Lung (tissue), 16 donors: ENCODE results near the gene RNASE1. TPM values are rescaled to one million over a fixed set of nuclear protein-coding genes. Genes with fewer than 3 reads are reported as not detected.

Experiments used
- ATAC-seq: fragments of 200-7000 bp; cut with Tn5 transposase; one replicate; pipeline ENCODE4 v1.9.1; 2020; ENCODE audit warnings: moderate number of reproducible peaks; ENCODE audit not compliant: insufficient read depth, low FRiP score
- DNase-seq, 3 donors: peaks; one replicate each; pipeline ENCODE4 v3.0.0-alpha.2; 2013 to 2017
- H3K27ac ChIP-seq, 2 donors: one replicate each; pipeline ENCODE4 v1.5.1; 2013; ENCODE audit warnings: mild to moderate bottlenecking in 2 of 2, moderate library complexity in 2 of 2, control low read depth in 1 of 2, inconsistent platforms in 1 of 2, low read depth in 1 of 2, low read length in 1 of 2
- H3K27me3 ChIP-seq, 3 donors: one replicate each; pipeline ENCODE4 v1.5.1; 2013; ENCODE audit warnings: low read length in 2 of 3; ENCODE audit not compliant: control insufficient read depth in 3 of 3, insufficient read depth in 3 of 3
- H3K36me3 ChIP-seq, 4 donors: one replicate each; pipeline ENCODE4 v1.5.1; 2013; ENCODE audit warnings: low read length in 4 of 4, mild to moderate bottlenecking in 1 of 4, moderate library complexity in 1 of 4; ENCODE audit not compliant: control insufficient read depth in 4 of 4, insufficient read depth in 4 of 4
- H3K4me1 ChIP-seq, 5 donors: one replicate each; pipeline ENCODE4 v1.5.1; 2013; ENCODE audit warnings: low read length in 5 of 5, mild to moderate bottlenecking in 2 of 5, moderate library complexity in 1 of 5; ENCODE audit not compliant: control insufficient read depth in 5 of 5, insufficient read depth in 5 of 5
- H3K4me3 ChIP-seq: one replicate; pipeline ENCODE4 v1.5.1; 2013; ENCODE audit warnings: mild to moderate bottlenecking, control low read depth, moderate library complexity
- H3K9ac ChIP-seq, 2 donors: one replicate each; pipeline ENCODE4 v1.5.1; 2013; ENCODE audit warnings: low read length in 2 of 2, control low read depth in 1 of 2; ENCODE audit not compliant: insufficient read depth in 1 of 2
- H3K9me3 ChIP-seq, 4 donors: one replicate each; pipeline ENCODE4 v1.5.1; 2013; ENCODE audit warnings: low read length in 3 of 4, mild to moderate bottlenecking in 1 of 4, moderate library complexity in 1 of 4; ENCODE audit not compliant: control insufficient read depth in 4 of 4, insufficient read depth in 3 of 4
- WGBS, 2 donors: extraction: QIAGEN DNeasy Blood & Tissue Kit; methylation state at CpG; one replicate each; pipeline ENCODE4 v1.1.7; 2013; 5-methylcytosine and 5-hydroxymethylcytosine counted together
- long read RNA-seq, 5 donors: transcript quantifications; one replicate each; lab custom pipeline, GENCODE V29; 2026
- polyA plus RNA-seq, 2 donors: library from polyadenylated mRNA; stranded (reverse); fragments of 200-250 nt; gene quantifications; one replicate each; pipeline ENCODE4 v1.2.1, GENCODE V29; 2013
- total RNA-seq, 2 donors: library from RNA; depleted of rRNA in 1 of 2; stranded (reverse); fragments of >200 nt in 1 of 2; gene quantifications; one replicate each; pipeline ENCODE4 v1.2.1, GENCODE V29; 2014 to 2021
- TF ChIP-seq, protein P1 (sequence below): IDR thresholded peaks from 2 replicates; pipeline ENCODE4 v1.5.1; 2012; ENCODE audit warnings: mild to moderate bottlenecking; ENCODE audit errors: control extremely low read depth, extremely low read depth
- donor health status: control.
- donor health status: control.
- donor health status: Bipolar disorder and iron deficiency.
- donor health status: healthy.
- donor health status: DM: yes; HTN: yes; CAD: no.

RNASE1 gene
- total RNA-seq (100 to 1,000 TPM; 511 to 773 TPM), polyA plus RNA-seq (1,000 to 10,000 TPM; 1,226 to 1,326 TPM)
- long read RNA-seq, donor 1, transcript RNASE1-203 (3 exons, 769 nt), result minor isoform, 6 of 307 reads
- long read RNA-seq, donor 1, transcript RNASE1-201 (3 exons, 878 nt), result minor isoform, 9 of 307 reads
- long read RNA-seq, donor 1, transcript RNASE1-202 (2 exons, 1,348 nt), result major isoform, 292 of 307 reads
- long read RNA-seq, donor 1, partial matches to known transcripts, result 0 of 307 reads
- long read RNA-seq, donor 1, other reads (novel, unspliced or antisense), result 0 of 307 reads
- long read RNA-seq, donor 2, transcript RNASE1-202 (2 exons, 1,348 nt), result major isoform, 125 of 129 reads
- long read RNA-seq, donor 2, partial matches to known transcripts, result 0 of 129 reads
- long read RNA-seq, donor 2, other reads (novel, unspliced or antisense), result 0 of 129 reads
- long read RNA-seq, donor 3, transcript RNASE1-202 (2 exons, 1,348 nt), result major isoform, 188 of 195 reads
- long read RNA-seq, donor 3, partial matches to known transcripts, result 0 of 195 reads
- long read RNA-seq, donor 3, other reads (novel, unspliced or antisense), result 0 of 195 reads
- long read RNA-seq, donor 4, transcript RNASE1-202 (2 exons, 1,348 nt), result major isoform, 101 of 106 reads
- long read RNA-seq, donor 4, partial matches to known transcripts, result 0 of 106 reads
- long read RNA-seq, donor 4, other reads (novel, unspliced or antisense), result 0 of 106 reads
- long read RNA-seq, donor 5, transcript RNASE1-203 (3 exons, 769 nt), result minor isoform, 8 of 555 reads
- long read RNA-seq, donor 5, transcript RNASE1-201 (3 exons, 878 nt), result minor isoform, 8 of 555 reads
- long read RNA-seq, donor 5, transcript RNASE1-202 (2 exons, 1,348 nt), result major isoform, 340 of 555 reads
- long read RNA-seq, donor 5, partial matches to known transcripts, result 196 of 555 reads
- long read RNA-seq, donor 5, other reads (novel, unspliced or antisense), result 0 of 555 reads

DNA sequence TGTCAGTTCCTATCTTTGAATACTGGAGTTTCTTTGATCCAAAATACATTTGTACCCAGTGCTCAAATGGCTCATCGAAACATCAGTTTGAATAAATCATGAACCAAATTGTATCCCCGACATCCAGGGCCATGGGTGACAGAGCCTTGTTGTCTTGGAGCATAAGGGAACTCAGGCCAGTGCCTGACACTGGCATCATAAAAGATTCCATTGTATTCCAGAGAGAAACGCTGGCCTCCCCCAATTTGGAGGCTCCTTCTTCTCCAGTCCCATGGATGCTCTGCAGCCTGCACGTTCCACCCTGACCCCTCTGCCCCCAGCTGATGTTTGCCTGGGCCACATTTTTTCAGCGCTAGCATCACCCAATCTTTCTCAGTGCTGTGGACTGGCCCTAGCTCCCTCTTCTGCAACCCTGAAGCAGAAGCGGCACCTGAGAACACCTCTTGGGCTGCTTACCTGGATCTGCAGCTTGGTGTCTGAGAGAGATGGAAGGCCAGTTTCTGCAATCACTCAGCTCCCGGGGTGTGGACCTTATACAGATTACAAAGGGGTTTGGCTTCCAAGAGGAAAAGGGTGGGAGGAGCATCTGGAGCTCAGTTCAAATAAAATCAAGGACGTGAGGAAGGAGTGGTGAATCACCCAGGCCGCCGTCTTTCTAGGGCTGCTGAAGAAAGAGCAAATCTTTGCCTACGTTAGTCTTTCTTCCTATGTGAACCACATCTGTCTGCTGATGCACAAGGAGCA lies at the start of gene RNASE1:
Gene RNASE1 (minus strand): TSS at position 504 of the 744 bp plus-strand sequence. CDS start 776 bp downstream, outside the sequence.
- H3K4me3 ChIP-seq, result peak within 1 kb of the TSS; percentile 55
- H3K27ac ChIP-seq, result peak within 1 kb of the TSS; percentile 68 to 92
- peak within 1 kb of the TSS in 1 of 2 donors; percentile 11 for H3K9ac ChIP-seq
- H3K36me3 ChIP-seq, result no peaks in the 10 kb centered on the region
- DNase-seq, result peak in 1 of 3 donors; percentile 59
- TF ChIP-seq, protein P1, sequence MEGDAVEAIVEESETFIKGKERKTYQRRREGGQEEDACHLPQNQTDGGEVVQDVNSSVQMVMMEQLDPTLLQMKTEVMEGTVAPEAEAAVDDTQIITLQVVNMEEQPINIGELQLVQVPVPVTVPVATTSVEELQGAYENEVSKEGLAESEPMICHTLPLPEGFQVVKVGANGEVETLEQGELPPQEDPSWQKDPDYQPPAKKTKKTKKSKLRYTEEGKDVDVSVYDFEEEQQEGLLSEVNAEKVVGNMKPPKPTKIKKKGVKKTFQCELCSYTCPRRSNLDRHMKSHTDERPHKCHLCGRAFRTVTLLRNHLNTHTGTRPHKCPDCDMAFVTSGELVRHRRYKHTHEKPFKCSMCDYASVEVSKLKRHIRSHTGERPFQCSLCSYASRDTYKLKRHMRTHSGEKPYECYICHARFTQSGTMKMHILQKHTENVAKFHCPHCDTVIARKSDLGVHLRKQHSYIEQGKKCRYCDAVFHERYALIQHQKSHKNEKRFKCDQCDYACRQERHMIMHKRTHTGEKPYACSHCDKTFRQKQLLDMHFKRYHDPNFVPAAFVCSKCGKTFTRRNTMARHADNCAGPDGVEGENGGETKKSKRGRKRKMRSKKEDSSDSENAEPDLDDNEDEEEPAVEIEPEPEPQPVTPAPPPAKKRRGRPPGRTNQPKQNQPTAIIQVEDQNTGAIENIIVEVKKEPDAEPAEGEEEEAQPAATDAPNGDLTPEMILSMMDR, result no peak
- WGBS, 2 donors, result 40 to 73% methylated on average over 11 of the region's 11 CpGs
- ATAC-seq, result peak; percentile 61
- H3K27me3 ChIP-seq, result no peaks in the 10 kb centered on the region
- H3K4me1 ChIP-seq, result peaks cover 0 to 20% (median 11%) of the 10 kb centered on the region in 5 donors
- H3K9me3 ChIP-seq, result no peaks in the 10 kb centered on the region

DNA sequence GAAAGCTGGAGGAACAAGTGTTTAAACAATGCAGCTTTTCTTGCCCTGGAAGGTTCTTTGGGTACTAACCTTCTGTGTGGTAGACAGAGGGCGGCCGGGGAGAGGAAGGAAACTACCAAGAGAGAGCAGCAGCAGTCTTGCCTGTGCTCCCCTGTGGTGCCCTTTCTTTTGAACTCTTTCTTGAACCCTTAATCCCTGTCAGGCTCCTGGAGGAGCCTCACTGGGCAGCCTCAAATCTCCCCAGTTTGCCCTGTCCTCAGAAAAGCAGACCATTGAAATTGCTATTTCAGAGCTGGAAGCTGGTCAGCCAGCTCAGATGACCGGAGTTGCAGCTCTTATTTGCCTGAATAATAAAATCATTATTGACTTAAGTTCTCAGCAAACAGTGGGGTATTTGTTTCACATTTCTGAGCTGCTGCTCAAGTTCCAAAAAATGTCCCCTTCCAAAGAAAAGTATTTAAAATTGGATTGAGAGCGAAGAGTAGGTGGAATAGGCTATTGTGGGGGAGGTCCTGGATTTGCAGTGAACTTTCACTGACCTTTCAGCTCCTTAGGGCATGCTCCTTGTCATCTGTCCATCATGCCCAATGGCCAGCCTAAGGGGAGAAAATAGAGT lies 46.4 kb upstream of the RNASE1 start:
- no peak overlapping the region for H3K4me3 ChIP-seq
- H3K9ac ChIP-seq, result peak overlapping the region in 1 of 2 donors; percentile 23
- 47 to 49% methylated on average over 4 of the region's 4 CpGs for WGBS, 2 donors
- TF ChIP-seq, protein P1, result no peak
- peak; percentile 33 to 59 (median 35) for DNase-seq
- no peaks in the 10 kb centered on the region for H3K36me3 ChIP-seq
- peaks cover 0 to 12% (median 7%) of the 10 kb centered on the region in 5 donors for H3K4me1 ChIP-seq
- ATAC-seq, result no peak
- peak overlapping the region in 1 of 2 donors; percentile 77 for H3K27ac ChIP-seq
- no peaks in the 10 kb centered on the region for H3K9me3 ChIP-seq
- H3K27me3 ChIP-seq, result no peaks in the 10 kb centered on the region

DNA sequence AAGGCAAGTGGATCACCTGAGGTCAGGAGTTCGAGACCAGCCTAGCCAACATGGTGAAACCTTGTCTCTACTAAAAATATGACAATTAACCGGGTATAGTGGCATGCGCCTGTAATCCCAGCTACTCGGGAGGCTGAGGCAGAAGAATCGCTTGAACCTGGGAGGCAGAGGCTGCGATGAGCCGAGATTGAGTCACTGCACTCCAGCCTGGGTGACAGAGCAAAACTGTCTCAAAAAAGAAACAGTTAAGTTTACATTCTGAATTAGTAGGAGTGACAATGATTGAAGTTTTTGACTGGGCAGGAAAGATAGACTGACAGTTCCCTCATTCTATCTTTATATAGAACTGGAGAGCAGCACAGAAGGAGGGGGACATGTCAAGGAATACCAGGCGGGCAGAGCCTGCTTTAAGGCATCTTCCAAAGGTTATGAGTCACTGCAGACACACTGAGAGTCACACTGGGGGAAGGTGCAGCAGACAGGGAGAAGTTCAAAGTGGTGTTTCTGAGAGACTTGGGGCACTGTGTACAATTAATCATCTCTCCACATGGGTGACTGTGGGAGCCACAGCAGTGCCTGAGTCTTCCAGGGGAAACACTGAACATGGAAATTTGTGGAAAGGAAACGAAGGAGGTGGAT lies 45.8 kb upstream of the RNASE1 start:
- peak overlapping the region in 1 of 2 donors; percentile 23 for H3K9ac ChIP-seq
- 69 to 79% methylated on average over 9 of the region's 9 CpGs for WGBS, 2 donors
- DNase-seq (no peak), ATAC-seq (peak; percentile 68)
- H3K4me1 ChIP-seq, result peaks cover 0 to 12% (median 5%) of the 10 kb centered on the region in 5 donors
- TF ChIP-seq, protein P1, result no peak
- no peaks in the 10 kb centered on the region for H3K9me3 ChIP-seq
- H3K27me3 ChIP-seq, result no peaks in the 10 kb centered on the region
- peak overlapping the region in 1 of 2 donors; percentile 77 for H3K27ac ChIP-seq
- no peak overlapping the region for H3K4me3 ChIP-seq
- H3K36me3 ChIP-seq, result no peaks in the 10 kb centered on the region
